GDM1 (cell line): Measurements from ENCODE around the gene ADAMTS16.

Experiments
- DNase-seq: peaks from one replicate; lab custom pipeline; 2025; lab: John Stamatoyannopoulos, UW

The ADAMTS16 gene

GRCh38 chr5:5188376-5189050, 48.4 kb downstream of the ADAMTS16 start:
- no peak for DNase-seq

GRCh38 chr5:5189051-5189430, 48.9 kb downstream of the ADAMTS16 start:
- no peak for DNase-seq

- DNase-seq: no peak
Measured at GRCh38 chr5:5191906-5192305, 51.8 kb downstream of the ADAMTS16 start.

GRCh38 chr5:5192681-5193080, 52.6 kb downstream of the ADAMTS16 start:
- DNase-seq: no peak

- DNase-seq: no peak
Measured at GRCh38 chr5:5195128-5195918, 55.2 kb downstream of the ADAMTS16 start.

- no peak for DNase-seq
Measured at GRCh38 chr5:5198135-5198534, 58.0 kb downstream of the ADAMTS16 start.

- DNase-seq: no peak
Measured at GRCh38 chr5:5198815-5199214, 58.7 kb downstream of the ADAMTS16 start.

GRCh38 chr5:5199495-5199894, 59.4 kb downstream of the ADAMTS16 start:
- DNase-seq: no peak

GRCh38 chr5:5200133-5200532, 60.0 kb downstream of the ADAMTS16 start:
- no peak for DNase-seq

- DNase-seq: no peak
Measured at GRCh38 chr5:5202321-5202720, 62.2 kb downstream of the ADAMTS16 start.

GRCh38 chr5:5203451-5203850, 63.3 kb downstream of the ADAMTS16 start:
- DNase-seq: no peak

- no peak for DNase-seq
Measured at GRCh38 chr5:5207828-5208227, 67.7 kb downstream of the ADAMTS16 start.

GRCh38 chr5:5209089-5209488, 69.0 kb downstream of the ADAMTS16 start:
- DNase-seq: no peak

- DNase-seq: no peak
Measured at GRCh38 chr5:5209510-5210286, 69.6 kb downstream of the ADAMTS16 start.

GRCh38 chr5:5217371-5217770, 77.2 kb downstream of the ADAMTS16 start:
- no peak for DNase-seq

GRCh38 chr5:5218396-5218795, 78.3 kb downstream of the ADAMTS16 start:
- no peak for DNase-seq

- no peak for DNase-seq
Measured at GRCh38 chr5:5219541-5219940, 79.4 kb downstream of the ADAMTS16 start.

GRCh38 chr5:5220901-5221631, 80.9 kb downstream of the ADAMTS16 start:
- no peak for DNase-seq

- no peak for DNase-seq
Measured at GRCh38 chr5:5221724-5222123, 81.6 kb downstream of the ADAMTS16 start.

- no peak for DNase-seq
Measured at GRCh38 chr5:5231576-5231975, 91.4 kb downstream of the ADAMTS16 start.

GRCh38 chr5:5234912-5235311, 94.8 kb downstream of the ADAMTS16 start:
- DNase-seq: no peak

GRCh38 chr5:5235685-5236084, 95.6 kb downstream of the ADAMTS16 start:
- DNase-seq: no peak
